Ascending aorta (tissue), 2 donors: ENCODE measurements around the gene FOXP1. TPM values are rescaled to one million over a fixed set of nuclear protein-coding genes. Genes with fewer than 3 reads are reported as not detected.
A peak's percentile ranks its signal among the peaks of the same experiment; 100 is the strongest.

Source experiments
- DNase-seq, 2 donors: peaks; one replicate each; pipeline ENCODE4 v3.0.0-alpha.2; 2019; ENCODE audit warnings: low spot score in 2 of 2
- H3K27ac ChIP-seq, 2 donors: fragments of 200-600 bp; sonication (generic); one replicate each; pipeline ENCODE4 v1.5.1; 2016 to 2017; ENCODE audit warnings: mild to moderate bottlenecking in 1 of 2
- H3K27me3 ChIP-seq: fragments of 200-600 bp; sonication (generic); one replicate; pipeline ENCODE4 v1.5.1; 2017
- H3K36me3 ChIP-seq, 2 donors: fragments of 200-600 bp; sonication (generic); one replicate each; pipeline ENCODE4 v1.5.1; 2016
- H3K4me1 ChIP-seq, 2 donors: fragments of 200-600 bp; sonication (generic); one replicate each; pipeline ENCODE4 v1.5.1; 2016 to 2017; ENCODE audit warnings: mild to moderate bottlenecking in 1 of 2
- H3K4me3 ChIP-seq, 2 donors: fragments of 200-600 bp; sonication (generic); one replicate each; pipeline ENCODE4 v1.5.1; 2016 to 2017; ENCODE audit warnings: mild to moderate bottlenecking in 1 of 2
- H3K9me3 ChIP-seq, 2 donors: fragments of 200-600 bp; sonication (generic); one replicate each; pipeline ENCODE4 v1.5.1; 2016
- CTCF ChIP-seq, 3 experiments: fragments of 200-600 bp in 2 of 3; fragments of 450-650 bp in 1 of 3; sonication (generic) in 2 of 3; IDR thresholded peaks; one replicate each; pipeline ENCODE4 v1.5.1; 2016 to 2019; ENCODE audit warnings: antibody characterized with exemption in 3 of 3, mild to moderate bottlenecking in 1 of 3, moderate library complexity in 1 of 3
- intact Hi-C: fragments of 100-400 bp; cut with DNase I; formaldehyde crosslinking; loops from one replicate; pipeline ENCODE4 v1.15.1; 2023
- total RNA-seq: library from RNA; depleted of rRNA; stranded (reverse); fragments of >200 nt; gene quantifications from one replicate; pipeline ENCODE4 v1.1.0, GENCODE V29; 2016

FOXP1 gene
- total RNA-seq, 1 donor from 2014 or later = 171 TPM

DNA sequence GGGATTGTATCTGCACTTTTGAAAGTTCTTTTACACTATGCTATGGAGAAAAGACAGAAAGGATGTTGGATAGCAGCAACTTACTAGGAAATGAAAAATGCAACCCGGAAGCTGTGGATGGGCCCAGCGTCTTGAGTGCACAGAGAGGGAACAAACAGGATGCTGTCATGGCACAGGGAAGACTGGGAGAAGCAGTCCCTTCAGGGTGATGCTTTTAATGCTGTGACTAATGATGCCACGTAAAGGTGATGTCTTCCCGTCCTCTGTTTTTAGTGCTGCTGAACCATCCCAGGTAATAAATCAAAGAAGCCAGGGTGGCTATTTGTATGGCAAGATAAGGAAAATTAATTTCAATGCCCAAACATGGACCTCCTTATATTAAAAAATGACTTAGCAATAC is 437.6 kb downstream of the FOXP1 start:
- Histone ChIP-seq H3K4me3 (no peak overlapping the region), H3K9me3 (no peaks in the 10 kb centered on the region), H3K36me3 (no peaks in the 10 kb centered on the region), H3K27ac (no peak overlapping the region), H3K27me3 (no peaks in the 10 kb centered on the region), H3K4me1 (peaks cover 0 to 20% of the 10 kb centered on the region in 2 donors)
- TF ChIP-seq CTCF (IDR thresholded peaks at IDR 0.05) = no peak
- no peak for DNase-seq
- intact Hi-C loops = loop anchor here (2.0 kb wide), 1 partner anchor 17 kb away; no protein-coding TSS in a partner anchor

- peaks cover 0 to 20% of the 10 kb centered on the region in 2 donors for H3K4me1 ChIP-seq
- no peak for TF ChIP-seq CTCF (IDR thresholded peaks at IDR 0.05)
- intact Hi-C loops = loop anchor here (2.0 kb wide), 1 partner anchor 18 kb away; no protein-coding TSS in a partner anchor
- peak overlapping the region; percentile 10 to 66 for H3K27ac ChIP-seq
- H3K27me3 ChIP-seq = no peaks in the 10 kb centered on the region
- H3K4me3 ChIP-seq = peak overlapping the region in 1 of 2 donors; percentile 9
- no peak for DNase-seq
- no peaks in the 10 kb centered on the region for H3K9me3 ChIP-seq
- H3K36me3 ChIP-seq = no peaks in the 10 kb centered on the region
These were observed 438.8 kb downstream of the FOXP1 start for GRCh38 chr3:71144525-71145253.

DNA sequence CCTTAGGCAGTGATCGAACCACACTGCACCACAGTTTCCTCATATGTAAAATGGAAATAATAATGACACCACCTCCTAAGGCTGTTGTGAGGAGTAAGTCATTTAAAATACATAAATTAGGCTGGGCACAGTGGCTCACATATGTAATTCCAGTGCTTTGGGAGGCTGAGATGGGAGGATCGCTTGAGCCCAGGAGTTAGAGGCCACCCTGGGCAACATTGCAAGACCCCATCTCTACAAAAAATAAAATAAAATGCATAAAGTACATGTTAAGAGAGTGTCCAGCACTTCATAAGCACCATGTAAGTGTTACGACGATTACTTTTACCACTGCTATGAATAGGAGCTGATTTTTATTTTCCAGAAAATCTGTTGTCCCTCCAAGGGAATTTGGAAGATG is 440.0 kb downstream of the FOXP1 start:
- no peaks in the 10 kb centered on the region for H3K9me3 ChIP-seq
- H3K36me3 ChIP-seq = no peaks in the 10 kb centered on the region
- H3K4me1 ChIP-seq = peaks cover 0 to 22% of the 10 kb centered on the region in 2 donors
- H3K4me3 ChIP-seq = no peak overlapping the region
- intact Hi-C loops = no loop called here
- DNase-seq = no peak
- H3K27me3 ChIP-seq = no peaks in the 10 kb centered on the region
- no peak for TF ChIP-seq CTCF (IDR thresholded peaks at IDR 0.05)
- H3K27ac ChIP-seq = peak overlapping the region; percentile 10 to 66

DNA sequence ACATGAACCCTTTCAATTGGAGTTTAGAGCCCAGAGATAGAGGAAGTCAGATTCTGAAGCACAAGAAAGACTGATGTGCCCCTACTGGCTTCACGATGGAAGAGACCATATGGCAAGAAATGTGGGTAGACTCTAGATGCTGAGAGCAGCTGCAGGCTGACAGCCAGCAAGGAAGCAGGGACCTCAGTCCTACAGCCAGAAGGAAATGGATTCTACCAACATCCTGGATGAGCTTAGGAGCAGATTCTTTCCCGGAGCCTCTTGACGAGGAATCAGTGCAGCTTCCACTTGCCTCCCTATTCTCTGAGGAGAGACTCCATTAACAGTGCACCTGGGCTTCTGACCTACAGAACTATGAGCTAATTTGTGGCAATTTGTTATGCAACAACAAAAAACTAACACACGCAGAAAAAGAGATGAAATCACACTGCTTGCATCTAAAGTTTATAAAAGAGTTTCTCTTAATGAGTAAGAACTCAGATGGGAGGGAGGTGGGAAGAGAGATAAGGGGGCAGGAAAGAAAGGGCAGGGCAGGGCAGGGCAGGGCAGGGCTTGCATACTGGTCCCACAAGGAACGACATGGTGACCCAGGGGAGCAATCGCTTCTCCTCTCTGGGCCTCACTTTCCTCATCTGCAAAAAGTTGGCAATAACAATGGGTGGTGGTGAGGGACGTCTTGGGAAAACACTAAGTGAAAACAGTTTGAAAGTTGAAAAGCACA is 440.9 kb downstream of the FOXP1 start:
- peak overlapping the region; percentile 52 to 66 for H3K27ac ChIP-seq
- H3K9me3 ChIP-seq = no peaks in the 10 kb centered on the region
- no peaks in the 10 kb centered on the region for H3K27me3 ChIP-seq
- TF ChIP-seq CTCF (IDR thresholded peaks at IDR 0.05) = no peak
- H3K4me1 ChIP-seq = peaks cover 0 to 22% of the 10 kb centered on the region in 2 donors
- no peaks in the 10 kb centered on the region for H3K36me3 ChIP-seq
- no peak for DNase-seq
- no peak overlapping the region for H3K4me3 ChIP-seq
- intact Hi-C loops = no loop called here

DNA sequence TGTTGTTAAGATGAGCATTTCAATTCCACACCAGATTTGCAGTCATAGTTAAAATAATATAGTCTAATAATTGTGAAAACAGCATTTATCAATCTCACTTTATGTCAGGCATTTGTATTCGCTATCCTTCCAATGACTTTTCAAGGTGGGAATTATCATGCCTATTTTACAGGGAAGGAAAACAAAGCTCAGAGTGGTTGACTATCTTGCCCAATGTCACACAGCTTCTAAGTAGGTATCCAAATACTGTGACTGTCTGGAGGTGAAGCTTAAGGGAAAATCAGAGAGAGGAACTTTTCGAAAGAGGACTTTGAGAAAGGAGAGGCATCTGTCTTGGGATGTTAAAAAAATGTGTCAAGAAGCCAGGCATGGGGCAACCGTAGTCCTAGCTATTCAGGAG is 443.1 kb downstream of the FOXP1 start:
- no peak for TF ChIP-seq CTCF (IDR thresholded peaks at IDR 0.05)
- Histone ChIP-seq H3K36me3 (no peaks in the 10 kb centered on the region), H3K4me3 (no peak overlapping the region), H3K27ac (peak overlapping the region; percentile 52 to 66), H3K9me3 (no peaks in the 10 kb centered on the region), H3K4me1 (peaks cover 0 to 22% of the 10 kb centered on the region in 2 donors), H3K27me3 (no peaks in the 10 kb centered on the region)
- intact Hi-C loops = no loop called here
- DNase-seq = no peak
